IMR-90 (cell line): ENCODE data around the gene IGSF3. TPM values are rescaled to one million over a fixed set of nuclear protein-coding genes. Genes with fewer than 3 reads are reported as not detected.

ENCODE experiments used
- ATAC-seq: fragments of 200-7000 bp; cut with Tn5 transposase; 2 replicates; pipeline ENCODE4 v1.9.1; 2020; ENCODE audit warnings: low read depth, mild to moderate bottlenecking, moderate library complexity
- BruUV-seq: library from RNA; stranded (reverse); fragments of 400-500 nt; replicated peaks from 2 replicates; lab custom pipeline; 2021; lab: Mats Ljungman, UMichigan
- CTCF ChIA-PET: fragments of 300-600 bp; formaldehyde crosslinking; extraction: SDS; loops from one replicate; lab custom pipeline; 2021; ENCODE audit warnings: antibody characterized with exemption; lab: Yijun Ruan, JAX
- POLR2A ChIA-PET: fragments of 300-600 bp; sonication (Branson Sonifier 250); formaldehyde crosslinking; loops from one replicate; lab custom pipeline; 2022; ENCODE audit warnings: antibody characterized with exemption; ENCODE audit not compliant: unreplicated experiment; lab: Charles Lee
- DNase-seq: peaks from one replicate; pipeline ENCODE4 v3.0.0; 2013
- H2AFZ ChIP-seq: replicated peaks from 2 replicates; pipeline ENCODE3; 2013; ENCODE audit warnings: low read length, mild to moderate bottlenecking; ENCODE audit not compliant: poor library complexity
- H2AK5ac ChIP-seq: 2 replicates; pipeline ENCODE4 v1.6.1; 2013; ENCODE audit warnings: low read depth, low read length, inconsistent platforms
- H2AK9ac ChIP-seq: replicated peaks from 2 replicates; pipeline ENCODE3; 2013; ENCODE audit warnings: mild to moderate bottlenecking, low read depth, low read length, moderate library complexity; ENCODE audit not compliant: poor library complexity
- H2BK120ac ChIP-seq: 2 replicates; pipeline ENCODE4 v1.6.1; 2013; ENCODE audit warnings: low read depth, low read length, inconsistent platforms
- H2BK15ac ChIP-seq: 3 replicates; pipeline ENCODE4 v1.6.1; 2013; ENCODE audit warnings: low read depth, low read length, inconsistent platforms
- H2BK20ac ChIP-seq: 2 replicates; pipeline ENCODE4 v1.6.1; 2013; ENCODE audit warnings: low read depth, mild to moderate bottlenecking, inconsistent platforms, low read length, moderate library complexity
- H2BK5ac ChIP-seq: 2 replicates; pipeline ENCODE4 v1.6.1; 2013; ENCODE audit warnings: mild to moderate bottlenecking, low read depth, low read length, inconsistent platforms; ENCODE audit not compliant: poor library complexity, severe bottlenecking
- H3K14ac ChIP-seq: replicated peaks from 2 replicates; pipeline ENCODE4 v1.6.1; 2013; ENCODE audit warnings: low read depth, low read length, inconsistent platforms
- H3K18ac ChIP-seq: 2 replicates; pipeline ENCODE4 v1.6.1; 2013; ENCODE audit warnings: low read depth, low read length, control low read depth
- H3K23ac ChIP-seq: 2 replicates; pipeline ENCODE4 v1.6.1; 2013; ENCODE audit warnings: low read depth, low read length, inconsistent platforms
- H3K27ac ChIP-seq: 2 replicates; pipeline ENCODE4 v1.5.1; 2013; ENCODE audit warnings: mild to moderate bottlenecking, control low read depth, low read length; ENCODE audit not compliant: insufficient read depth
- H3K27me3 ChIP-seq: 2 replicates; pipeline ENCODE4 v1.6.1; 2013; ENCODE audit warnings: low read length; ENCODE audit not compliant: control insufficient read depth, insufficient read depth
- H3K36me3 ChIP-seq: 2 replicates; pipeline ENCODE4 v1.6.1; 2013; ENCODE audit warnings: low read length, mixed read lengths; ENCODE audit not compliant: control insufficient read depth, insufficient read depth
- H3K4ac ChIP-seq: 2 replicates; pipeline ENCODE4 v1.6.1; 2013; ENCODE audit warnings: low read depth, low read length, inconsistent platforms
- H3K4me1 ChIP-seq: 2 replicates; pipeline ENCODE4 v1.6.1; 2013; ENCODE audit warnings: low read length, mixed read lengths; ENCODE audit not compliant: control insufficient read depth, insufficient read depth
- H3K4me2 ChIP-seq: 2 replicates; pipeline ENCODE4 v1.6.1; 2013; ENCODE audit warnings: low read depth, mild to moderate bottlenecking, control low read depth, low read length, moderate library complexity
- H3K4me3 ChIP-seq: 2 replicates; pipeline ENCODE4 v1.5.1; 2013; ENCODE audit warnings: low read depth, mild to moderate bottlenecking, control low read depth, low read length, moderate library complexity; ENCODE audit not compliant: insufficient read depth
- H3K56ac ChIP-seq: 2 replicates; pipeline ENCODE4 v1.6.1; 2013; ENCODE audit warnings: low read length, inconsistent platforms; ENCODE audit not compliant: insufficient read depth; ENCODE audit errors: extremely low read depth
- H3K79me1 ChIP-seq, 2 experiments: 2 replicates each; pipeline ENCODE4 v1.6.1; 2013; ENCODE audit warnings: low read length in 2 of 2, inconsistent platforms in 1 of 2, low read depth in 1 of 2
- H3K9ac ChIP-seq: 2 replicates; pipeline ENCODE4 v1.6.1; 2013; ENCODE audit warnings: low read depth, low read length, control low read depth
- H3K9me1 ChIP-seq: 2 replicates; pipeline ENCODE4 v1.6.1; 2013; ENCODE audit warnings: low read length, inconsistent platforms; ENCODE audit not compliant: insufficient read depth
- H3K9me3 ChIP-seq: 2 replicates; pipeline ENCODE4 v1.6.1; 2013; ENCODE audit warnings: low read length; ENCODE audit not compliant: control insufficient read depth, insufficient read depth
- H4K20me1 ChIP-seq: 2 replicates; pipeline ENCODE4 v1.6.1; 2013; ENCODE audit warnings: low read length, inconsistent platforms; ENCODE audit not compliant: insufficient read depth
- H4K5ac ChIP-seq: 2 replicates; pipeline ENCODE4 v1.6.1; 2013; ENCODE audit warnings: mild to moderate bottlenecking, low read depth, low read length, control low read depth
- H4K8ac ChIP-seq, 2 experiments: 2 replicates each; pipeline ENCODE4 v1.6.1; 2013; ENCODE audit warnings: low read depth in 2 of 2, low read length in 2 of 2, control low read depth in 1 of 2, inconsistent platforms in 1 of 2
- H4K91ac ChIP-seq: 2 replicates; pipeline ENCODE4 v1.6.1; 2013; ENCODE audit warnings: low read depth, low read length, inconsistent platforms; ENCODE audit not compliant: insufficient read depth
- CEBPB ChIP-seq: IDR thresholded peaks from 2 replicates; pipeline ENCODE4 v1.6.1; 2012; ENCODE audit warnings: low read depth, low read length, improper control_type of control experiment
- CTCF ChIP-seq: conservative IDR thresholded peaks from 2 replicates; pipeline ENCODE4 v1.5.1; 2012; ENCODE audit warnings: mild to moderate bottlenecking, low read depth, low read length, improper control_type of control experiment
- NFE2L2 ChIP-seq: fragments of 150-350 bp; IDR thresholded peaks from 2 replicates; pipeline ENCODE4 v1.6.1; 2016; ENCODE audit warnings: low read depth, mild to moderate bottlenecking, low read length
- POLR2A ChIP-seq: IDR thresholded peaks from 2 replicates; pipeline ENCODE4 v1.6.1; 2012; ENCODE audit warnings: mild to moderate bottlenecking, low read depth, low read length
- RAD21 ChIP-seq: IDR thresholded peaks from 2 replicates; pipeline ENCODE4 v1.6.1; 2012; ENCODE audit warnings: low read length, improper control_type of control experiment
- WGBS, 2 experiments: methylation state at CpG; one replicate each; pipeline versions ENCODE4 v1.1.5 to v1.1.7; 2013; ENCODE audit warnings: missing lambda C conversion rate in 2 of 2; ENCODE audit not compliant: insufficient read length in 1 of 2; ENCODE audit errors: extremely low coverage in 2 of 2; 5-methylcytosine and 5-hydroxymethylcytosine counted together
- dilution Hi-C: fragments of 300-500 bp; cut with HindIII; formaldehyde crosslinking; loops from one replicate; pipeline ENCODE4 v1.14.3; 2018; ENCODE audit warnings: low sequenced_read_pairs; ENCODE audit not compliant: unreplicated experiment
- in situ Hi-C: fragments of 300-500 bp; cut with MboI; formaldehyde crosslinking; loops from 3 replicates; pipeline ENCODE4 v1.14.3; 2019; ENCODE audit warnings: low sequenced_read_pairs, inconsistent platforms, mixed read lengths
- intact Hi-C: fragments of 100-400 bp; cut with micrococcal nuclease; formaldehyde crosslinking; loops from 2 replicates; pipeline ENCODE4 v1.10.0; 2022
- polyA plus RNA-seq, 3 experiments: library from polyadenylated mRNA; depleted of rRNA; stranded (reverse); fragments of >200 nt; gene quantifications; 2 replicates each; pipeline ENCODE4 v1.2.3, GENCODE V29; 2012; ENCODE audit warnings: low replicate concordance in 1 of 3
- total RNA-seq: library from RNA; depleted of rRNA; stranded (reverse); fragments of >200 nt; gene quantifications from 2 replicates; pipeline ENCODE4 v1.2.3, GENCODE V29; 2012

Gene IGSF3
- total and polyA plus RNA-seq, 2 of the 4 experiments (the other 2 are of a cell fraction): under 0.01 to 0.02 TPM

DNA sequence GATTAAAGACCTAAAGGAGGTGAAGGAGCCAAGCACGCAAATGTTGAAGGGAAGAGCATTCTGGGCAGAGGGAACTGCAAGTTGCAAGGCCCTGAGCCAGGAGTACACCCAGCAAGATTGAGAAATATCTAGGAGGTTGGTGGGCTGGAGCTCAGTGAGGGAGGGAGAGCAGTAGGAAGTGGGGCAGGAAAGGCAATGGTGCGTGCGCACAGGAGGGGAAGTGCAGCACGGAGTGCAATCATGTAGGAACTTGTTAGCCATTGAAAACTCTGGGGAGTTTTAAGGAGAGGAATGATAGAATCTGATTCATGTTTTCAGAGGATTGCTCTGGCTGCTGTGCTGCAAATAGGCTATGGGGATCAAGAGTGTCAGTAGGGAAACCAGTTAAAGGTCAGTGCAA lies 13.2 kb upstream of the IGSF3 start:
- Histone ChIP-seq H2AK5ac (no peak overlapping the region), H4K5ac (no peak overlapping the region), H2AK9ac (no peak overlapping the region), H3K18ac (no peak overlapping the region), H3K27ac (no peak overlapping the region), H3K9me3 (no peaks in the 10 kb centered on the region), H3K9me1 (no peaks in the 10 kb centered on the region), H3K9ac (no peak overlapping the region), H2BK20ac (no peak overlapping the region), H2BK15ac (no peak overlapping the region), H4K20me1 (no peaks in the 10 kb centered on the region), H3K27me3 (no peaks in the 10 kb centered on the region), H3K4me2 (no peak overlapping the region), H3K79me1 (no peaks in the 10 kb centered on the region), H3K4ac (no peak overlapping the region), H2BK5ac (no peak overlapping the region), H2BK120ac (no peak overlapping the region), H3K14ac (no peak overlapping the region), H3K23ac (no peak overlapping the region), H3K36me3 (no peaks in the 10 kb centered on the region), H3K4me1 (no peaks in the 10 kb centered on the region), H3K56ac (no peak overlapping the region), H2AFZ (no peak overlapping the region), H4K8ac (no peak overlapping the region), H3K4me3 (no peak overlapping the region), H4K91ac (no peak overlapping the region)
- DNase-seq (no peak), ATAC-seq (no peak)
- POLR2A ChIA-PET: no interaction called here
- CTCF ChIA-PET: no interaction called here
- TF ChIP-seq POLR2A: no peak
- TF ChIP-seq CEBPB: no peak
- no peak for TF ChIP-seq CTCF
- TF ChIP-seq RAD21: no peak
- no peak for TF ChIP-seq NFE2L2
- WGBS, 2 experiments: 77% methylated on average over 4 of the region's 4 CpGs; no CpG with 5 or more reads in 1 of the 2 experiments
- BruUV-seq: no TSS peak
- dilution Hi-C loops (no loop called here), intact Hi-C loops (no loop called here), in situ Hi-C loops (no loop called here)
